GM21360 (cell line): ENCODE data around the gene SP1.
"Not testable (repeated sequence)": the region's sequence is repeated elsewhere in the genome, so short reads cannot be mapped to it uniquely, and the experiment has no call there.

Experiments used
- ATAC-seq: cut with Tn5 transposase; IDR thresholded peaks from one replicate; pipeline ENCODE4 v1.9.1; 2021; ENCODE audit warnings: mild to moderate bottlenecking, moderate library complexity; ENCODE audit not compliant: unreplicated experiment

The SP1 gene

DNA sequence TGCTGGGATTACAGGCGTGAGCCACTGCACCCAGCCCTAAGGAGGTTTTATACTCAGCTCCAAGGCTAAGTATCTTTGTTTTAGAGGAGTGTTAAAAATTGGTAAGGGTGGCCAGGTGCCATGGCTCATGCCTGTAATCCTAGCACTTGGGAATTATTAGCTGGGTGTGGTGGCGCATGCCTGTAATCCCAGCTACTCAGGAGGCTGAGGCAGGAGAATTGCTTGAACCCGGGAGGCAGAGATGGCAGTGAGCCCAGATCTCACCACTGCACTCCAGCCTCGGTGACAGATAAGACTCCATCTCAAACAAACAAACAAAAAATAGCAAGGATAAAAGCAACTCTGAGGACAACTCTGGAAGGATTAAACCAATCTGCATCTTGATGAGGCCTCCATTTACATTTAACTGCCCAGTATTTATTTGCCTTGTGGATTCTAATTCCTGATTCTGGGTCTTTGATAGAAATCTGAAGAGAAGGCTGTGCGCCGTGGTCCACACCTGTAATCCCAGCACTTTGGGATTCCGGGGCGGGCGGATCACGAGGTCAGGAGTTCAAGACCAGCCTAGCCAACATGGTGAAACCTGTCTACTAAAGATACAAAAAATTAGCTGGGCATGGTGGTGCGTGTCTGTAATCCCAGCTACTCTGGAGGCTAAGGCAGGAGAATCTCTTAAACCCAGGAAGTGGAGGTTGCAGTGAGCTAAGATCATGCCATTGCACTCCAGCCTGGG lies 64.8 kb downstream of the SP1 start:
- ATAC-seq: not testable (repeated sequence)

DNA sequence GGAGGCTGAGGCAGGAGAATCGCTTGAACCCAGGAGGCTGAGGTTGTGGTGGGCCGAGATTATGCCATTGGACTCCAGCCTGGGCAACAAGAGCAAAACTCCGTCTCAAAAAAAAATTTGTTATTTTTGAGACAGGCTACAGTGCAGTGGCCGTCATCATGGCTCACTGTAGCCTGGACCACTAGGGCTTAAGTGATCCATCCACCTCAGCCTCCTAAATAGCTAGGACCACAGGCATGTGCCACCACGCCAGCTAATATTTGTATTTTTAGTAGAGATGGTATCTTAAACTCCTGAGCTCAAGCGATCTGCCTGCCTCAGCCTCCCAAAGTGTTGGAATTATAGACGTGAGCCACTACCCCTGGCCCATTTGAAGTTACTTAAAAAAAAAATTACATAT lies 71.0 kb downstream of the SP1 start:
- no peak for ATAC-seq

DNA sequence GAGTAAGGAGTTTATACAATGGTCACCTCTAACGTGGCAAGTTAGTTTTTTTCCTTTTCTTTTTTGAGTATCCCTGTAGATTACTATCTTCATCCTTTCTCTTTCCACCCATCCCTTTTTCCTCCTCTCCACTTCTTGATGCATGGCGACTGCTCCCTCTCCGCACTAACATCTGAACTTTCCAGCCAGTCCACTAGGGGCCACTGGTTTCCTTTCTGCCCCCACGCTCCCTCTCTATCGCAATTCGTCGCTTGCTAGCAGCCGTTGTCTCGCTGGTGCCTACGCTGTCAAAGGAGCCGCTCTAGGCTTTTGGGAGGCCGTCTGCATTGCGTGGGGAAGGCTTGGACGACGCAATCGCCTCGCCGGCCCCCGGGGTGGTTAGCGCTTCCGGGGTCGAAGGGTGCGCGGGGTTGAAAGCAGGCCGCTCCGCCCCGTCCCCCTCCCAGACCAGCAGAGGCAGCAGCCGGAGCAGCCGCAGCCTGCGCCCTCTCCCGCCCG lies 71.7 kb downstream of the SP1 start, which contains the start of gene PCBP2:
PCBP2 (plus strand) TSS at position 442 of the 498 bp plus-strand sequence. CDS start 2,699 bp downstream, outside the sequence.
- ATAC-seq: peak; percentile 94

DNA sequence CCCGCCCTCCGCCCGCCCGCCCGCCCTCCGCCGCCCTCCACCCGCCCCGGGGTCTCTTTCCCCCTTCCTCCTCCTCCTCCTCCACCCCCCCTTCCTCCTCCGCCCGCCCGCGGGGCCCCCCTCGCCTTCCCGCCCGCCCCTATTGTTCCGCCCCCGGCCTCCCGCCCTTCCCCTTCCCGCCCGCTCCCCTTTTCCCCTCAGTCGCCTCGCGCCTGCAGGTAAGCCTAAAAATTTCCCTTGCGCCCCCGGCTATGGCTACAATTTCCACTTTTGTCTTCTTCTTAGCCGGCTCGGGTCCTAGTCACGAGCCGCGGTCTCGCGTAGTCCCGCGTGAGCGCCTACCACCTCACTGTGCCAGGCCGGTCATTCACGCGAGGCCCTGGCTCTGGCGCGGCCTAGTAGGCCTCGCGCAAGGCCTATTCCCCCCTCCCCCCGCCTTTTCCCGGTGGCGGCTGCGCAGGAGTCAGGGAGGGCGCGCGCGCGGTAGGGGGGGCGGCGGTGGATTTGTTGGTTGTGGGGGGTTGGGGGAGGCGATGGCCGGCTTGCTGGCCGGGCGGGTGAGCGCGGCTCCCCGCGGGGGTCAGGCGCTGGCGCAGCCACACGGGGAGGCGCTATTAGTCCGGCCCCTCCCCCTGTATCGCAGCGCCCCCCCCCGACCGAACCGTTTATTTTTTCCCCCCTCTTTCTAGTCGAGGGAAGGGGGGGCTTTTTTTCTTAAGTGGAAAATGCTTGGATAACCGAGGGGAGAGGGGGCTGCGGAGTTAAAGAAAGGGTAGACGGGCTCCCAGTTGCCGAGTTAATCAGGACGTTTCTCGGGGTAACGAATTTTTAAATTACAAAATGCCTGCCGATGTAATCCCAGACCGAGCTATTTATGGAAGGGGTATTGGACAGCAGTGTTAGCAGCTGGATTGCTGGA lies 72.4 kb downstream of the SP1 start:
- ATAC-seq: no peak

DNA sequence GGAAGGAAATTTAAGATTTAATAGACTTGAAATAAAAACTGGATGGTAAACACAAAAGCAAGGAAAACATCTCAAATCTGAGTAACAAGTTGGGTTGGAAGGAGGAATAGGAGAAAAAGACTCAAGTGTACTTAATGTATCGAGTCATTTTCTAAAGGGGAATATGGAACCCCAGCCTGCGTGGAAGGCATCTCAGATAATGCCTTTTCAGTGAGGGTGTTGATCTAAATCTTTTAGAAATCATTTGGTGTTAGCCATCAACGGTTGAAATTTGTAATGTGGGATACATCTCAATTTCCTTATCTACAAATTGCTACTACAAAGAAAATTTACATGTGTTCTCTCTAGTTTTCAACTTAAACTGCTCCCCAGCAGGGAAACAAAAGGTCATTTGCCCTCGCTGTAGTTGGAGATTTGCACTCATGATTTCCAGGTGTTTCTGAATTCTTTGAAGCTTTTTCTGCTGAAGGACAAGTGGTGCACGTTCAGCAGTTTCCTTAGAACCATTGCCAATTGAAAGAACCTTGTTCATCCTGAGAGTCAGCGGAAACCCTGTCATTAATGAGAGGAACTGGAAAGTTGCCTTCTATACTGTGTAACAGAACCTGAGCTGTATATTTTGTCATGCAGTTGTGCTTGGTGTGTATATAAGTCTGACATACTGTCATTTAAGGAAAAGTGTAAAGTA lies 74.1 kb downstream of the SP1 start:
- ATAC-seq: no peak

DNA sequence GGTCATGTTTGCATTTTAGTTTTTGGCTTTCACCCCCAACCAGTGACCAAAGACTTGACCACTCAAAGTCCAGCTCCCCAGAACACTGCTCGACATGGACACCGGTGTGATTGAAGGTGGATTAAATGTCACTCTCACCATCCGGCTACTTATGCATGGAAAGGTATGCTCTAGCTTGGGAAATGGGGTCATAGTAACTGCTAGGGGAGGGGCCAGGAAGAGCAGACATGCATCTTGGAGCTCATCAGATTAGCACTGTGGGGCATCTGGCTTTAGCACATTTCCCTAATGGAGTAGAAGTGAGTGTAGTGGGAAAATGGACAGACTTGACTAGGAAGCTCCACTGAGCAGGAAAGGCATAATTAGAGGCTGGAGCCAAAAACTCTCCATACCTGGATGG lies 74.7 kb downstream of the SP1 start:
- no peak for ATAC-seq

DNA sequence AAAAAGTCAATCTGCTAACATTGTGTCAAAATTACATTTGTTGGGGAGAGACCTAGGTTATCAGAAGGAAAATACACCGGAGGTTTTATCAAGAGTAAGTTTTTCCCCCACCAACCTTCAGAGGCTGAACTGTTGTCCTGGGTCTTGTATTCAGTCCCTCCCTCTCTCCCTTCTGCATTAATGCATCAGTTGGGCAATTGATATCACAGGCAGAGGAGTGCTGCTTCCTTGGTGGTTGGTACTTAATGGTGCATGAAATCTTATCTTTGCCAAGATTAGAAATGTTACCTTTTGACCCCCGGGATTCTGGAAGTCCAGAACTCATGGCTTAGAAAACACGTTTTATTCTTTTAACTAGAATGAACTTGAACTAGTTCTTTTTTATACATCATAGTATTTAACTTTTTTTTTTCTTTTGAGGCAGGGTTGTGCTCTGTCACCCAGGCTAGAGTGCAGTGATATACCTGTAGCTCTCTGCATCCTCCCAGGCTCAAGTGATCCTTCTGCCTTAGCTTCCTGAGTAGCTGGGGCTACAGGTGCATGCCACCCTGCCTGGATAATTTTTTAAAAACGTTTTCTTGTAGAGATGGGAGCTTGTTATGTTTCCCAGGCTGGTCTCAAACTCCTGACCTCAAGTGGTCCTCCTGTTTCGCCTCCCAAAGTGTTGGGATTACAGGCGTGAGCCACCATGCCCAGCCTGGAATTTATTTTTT lies 76.8 kb downstream of the SP1 start:
- no peak for ATAC-seq

DNA sequence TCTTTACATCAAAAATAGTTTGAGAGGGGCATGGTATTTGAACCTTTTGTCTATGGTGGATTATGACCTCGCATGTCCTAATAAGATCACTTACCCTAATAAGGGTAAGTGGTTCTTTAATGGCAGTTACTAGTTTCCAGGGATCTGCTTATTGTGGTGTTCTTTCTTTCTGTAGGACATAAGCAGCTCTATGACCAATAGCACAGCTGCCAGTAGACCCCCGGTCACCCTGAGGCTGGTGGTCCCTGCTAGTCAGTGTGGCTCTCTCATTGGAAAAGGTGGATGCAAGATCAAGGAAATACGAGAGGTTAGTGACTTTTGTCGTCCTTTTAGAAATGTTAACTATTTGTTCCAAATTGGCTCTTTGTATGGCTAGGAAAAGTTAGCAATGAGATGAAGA lies 79.1 kb downstream of the SP1 start:
- ATAC-seq: no peak

DNA sequence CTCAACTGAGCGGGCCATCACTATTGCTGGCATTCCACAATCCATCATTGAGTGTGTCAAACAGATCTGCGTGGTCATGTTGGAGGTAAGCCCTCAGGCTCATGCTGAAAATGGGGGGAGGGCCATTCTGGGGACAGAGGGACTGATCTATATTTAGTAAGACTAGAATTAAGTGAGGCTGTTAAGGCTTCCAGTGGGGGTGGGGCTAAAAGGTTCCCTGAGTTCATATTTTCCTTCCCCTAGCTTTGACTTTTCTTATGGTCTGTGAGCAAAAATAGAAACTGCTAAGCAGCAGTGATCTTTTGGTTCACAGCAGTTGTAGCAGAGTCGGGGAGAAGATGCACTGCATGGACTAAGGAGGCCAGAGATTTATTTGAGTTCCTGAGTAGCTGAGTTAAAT lies 81.1 kb downstream of the SP1 start:
- no peak for ATAC-seq

DNA sequence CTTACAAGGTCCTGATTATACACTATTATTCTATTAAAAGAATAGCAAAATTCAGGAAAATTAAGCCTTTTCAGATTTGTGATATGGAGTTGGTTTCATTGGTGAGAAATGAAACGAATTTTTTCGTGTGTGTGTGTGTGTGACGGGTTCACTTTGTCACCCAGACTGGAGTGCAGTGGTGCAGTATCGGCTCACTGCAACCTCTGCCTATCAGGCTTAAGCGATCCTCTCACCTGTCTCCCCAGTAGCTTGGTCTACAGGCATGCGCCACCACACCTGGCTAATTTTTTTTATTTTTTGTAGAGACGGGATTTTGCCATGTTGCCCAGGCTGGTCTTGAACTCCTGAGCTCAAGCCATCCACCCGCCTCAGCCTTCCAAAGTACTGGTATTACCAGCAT lies 81.6 kb downstream of the SP1 start:
- no peak for ATAC-seq

DNA sequence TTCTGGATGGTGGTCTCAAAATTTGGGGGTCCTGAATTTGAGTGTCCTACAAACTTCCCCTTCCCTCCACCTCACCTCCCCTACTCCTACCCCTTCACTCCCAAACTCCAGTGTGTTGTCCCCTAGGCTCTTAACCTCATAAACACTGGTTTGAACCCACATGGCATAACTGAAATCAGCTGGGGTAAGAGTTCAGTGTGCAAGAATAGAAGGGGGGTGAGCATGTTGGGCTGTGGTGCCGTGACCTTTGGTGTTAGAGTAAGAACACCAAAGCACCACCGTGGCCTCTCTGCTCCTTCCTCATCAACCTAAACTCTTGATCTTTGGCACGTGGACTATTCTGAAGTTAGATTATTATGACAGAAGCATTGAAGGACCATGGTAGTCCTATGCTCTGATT lies 83.0 kb downstream of the SP1 start:
- no peak for ATAC-seq

DNA sequence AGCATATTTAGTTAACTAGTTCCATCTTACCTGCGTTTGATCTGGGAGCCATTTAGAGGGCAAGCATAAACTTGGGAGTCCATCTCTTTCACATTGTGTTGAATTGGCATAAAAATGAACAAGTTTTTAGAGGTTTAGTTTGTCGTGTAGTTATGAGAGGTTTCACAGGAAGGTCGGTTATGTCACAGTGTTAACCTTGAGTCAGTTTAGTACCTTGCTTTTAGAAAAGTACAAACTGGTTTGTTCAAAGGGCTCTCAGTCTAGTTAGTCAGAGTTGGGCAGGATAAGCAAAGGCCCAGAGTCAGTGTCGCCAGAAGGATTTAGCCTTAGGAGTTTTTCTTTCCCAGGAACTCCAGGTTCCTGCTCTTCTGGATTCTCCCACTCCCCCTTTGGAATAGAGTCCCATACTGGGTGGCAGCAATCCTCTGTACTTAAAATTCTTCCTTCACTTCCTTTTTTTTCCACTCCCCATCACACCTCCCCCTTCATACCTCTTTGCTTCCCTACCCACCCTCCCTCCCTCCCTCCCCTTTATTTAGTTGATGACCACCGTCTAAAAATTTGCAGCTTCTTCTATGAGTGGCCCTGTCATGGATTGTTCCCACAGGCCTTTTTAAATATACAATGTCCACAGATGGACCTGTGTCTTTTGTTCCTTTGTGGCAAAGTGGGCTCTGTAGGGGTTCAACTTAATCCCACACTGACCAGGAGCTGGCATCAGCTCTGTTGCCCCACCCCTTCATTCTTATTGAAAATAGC lies 84.0 kb downstream of the SP1 start:
- no peak for ATAC-seq

DNA sequence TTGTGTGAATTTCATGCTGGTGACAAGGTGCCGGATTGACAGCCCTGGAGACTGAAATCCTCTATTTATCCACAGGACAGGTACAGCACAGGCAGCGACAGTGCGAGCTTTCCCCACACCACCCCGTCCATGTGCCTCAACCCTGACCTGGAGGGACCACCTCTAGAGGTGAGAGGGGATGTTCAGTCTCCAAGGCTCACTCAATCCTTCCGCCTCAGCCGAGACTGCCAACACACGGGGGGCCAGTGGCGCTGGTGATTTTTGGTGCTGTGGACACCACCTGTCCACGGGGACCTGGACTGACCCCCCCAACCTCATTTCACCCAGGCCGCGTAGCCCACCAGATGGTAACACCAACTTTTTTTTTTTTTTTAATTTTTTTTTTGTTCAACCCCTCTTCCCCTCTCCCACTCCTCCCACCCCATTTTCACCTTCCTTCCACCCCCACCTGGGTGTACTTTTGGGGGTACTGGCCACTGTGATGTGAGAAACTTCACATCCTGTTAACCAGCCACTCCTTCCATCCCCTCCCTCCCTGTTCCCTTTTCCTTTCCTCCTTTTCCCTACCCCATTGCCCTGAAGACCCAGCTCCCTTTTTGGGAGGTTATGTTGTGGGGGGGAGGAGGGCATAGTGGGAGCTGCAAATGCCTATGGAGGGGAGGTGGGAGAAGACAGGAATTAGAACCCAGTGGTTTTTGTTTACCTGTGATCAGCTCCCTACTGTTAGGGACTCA lies 84.9 kb downstream of the SP1 start:
- ATAC-seq: no peak

DNA sequence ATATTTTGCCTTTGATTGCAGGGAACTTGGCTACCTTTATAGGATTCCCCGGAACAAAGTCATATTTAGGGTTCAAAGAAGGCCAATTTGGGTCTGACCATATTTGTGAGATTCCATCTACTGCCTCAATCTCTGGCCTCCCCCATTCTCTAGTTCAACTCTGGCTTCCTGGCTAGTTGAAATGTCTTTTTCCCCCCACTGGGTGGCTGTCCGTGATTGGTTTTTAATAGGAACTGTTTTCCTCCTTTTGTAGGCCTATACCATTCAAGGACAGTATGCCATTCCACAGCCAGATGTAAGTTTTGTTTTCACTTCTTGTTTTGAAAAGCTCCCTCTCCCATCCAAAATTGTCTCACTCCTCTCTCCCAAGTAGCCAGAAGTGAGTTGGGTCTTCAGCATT lies 85.7 kb downstream of the SP1 start:
- ATAC-seq: no peak
